GM19193 (cell line): ENCODE results near the gene PPP2R3B.
A peak's percentile ranks its signal among the peaks of the same experiment; 100 is the strongest.

Source experiments
- POLR2A ChIP-seq: IDR thresholded peaks from 4 replicates; pipeline ENCODE4 v1.6.1; 2011; ENCODE audit not compliant: insufficient read depth, insufficient read length; ENCODE audit errors: extremely low read depth

PPP2R3B gene

GRCh38 chrX:313546-313945 is 73.2 kb downstream of the PPP2R3B start:
- no peak for TF ChIP-seq POLR2A

DNA sequence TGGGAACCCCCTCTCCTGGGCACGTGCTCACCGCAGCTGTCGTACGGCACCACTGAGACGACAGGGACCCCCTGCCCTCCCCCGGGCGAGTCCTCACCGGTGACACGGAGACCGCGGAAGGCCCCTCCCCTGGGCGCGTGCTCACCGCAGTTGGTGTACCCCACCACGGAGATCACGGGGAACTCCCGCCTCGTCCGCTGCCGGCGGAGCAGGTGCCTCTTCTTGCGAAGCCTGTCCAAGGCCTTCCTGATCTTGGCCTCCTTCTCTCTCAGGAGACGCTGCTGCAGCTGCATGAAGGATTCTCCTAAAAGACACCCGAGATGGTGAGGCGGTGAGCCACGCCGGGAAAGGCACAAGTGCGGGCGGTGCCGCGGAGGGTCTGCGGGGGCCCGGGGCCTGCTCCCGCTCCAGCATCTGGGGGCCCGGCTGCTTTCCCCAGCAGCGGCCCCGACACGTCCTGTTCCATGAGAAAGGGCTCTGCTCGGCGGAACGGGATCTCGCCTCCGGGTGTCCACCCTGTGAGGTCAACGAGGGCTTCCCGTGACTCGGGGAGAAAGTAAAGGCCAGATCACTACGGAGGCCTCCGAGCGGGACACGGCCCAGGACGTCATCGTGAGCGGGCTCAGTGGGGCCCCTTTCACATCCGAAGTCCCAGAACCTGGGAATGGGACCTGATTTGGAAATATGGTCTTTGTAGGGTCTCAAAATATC is 73.9 kb downstream of the PPP2R3B start:
- TF ChIP-seq POLR2A, result no peak

DNA sequence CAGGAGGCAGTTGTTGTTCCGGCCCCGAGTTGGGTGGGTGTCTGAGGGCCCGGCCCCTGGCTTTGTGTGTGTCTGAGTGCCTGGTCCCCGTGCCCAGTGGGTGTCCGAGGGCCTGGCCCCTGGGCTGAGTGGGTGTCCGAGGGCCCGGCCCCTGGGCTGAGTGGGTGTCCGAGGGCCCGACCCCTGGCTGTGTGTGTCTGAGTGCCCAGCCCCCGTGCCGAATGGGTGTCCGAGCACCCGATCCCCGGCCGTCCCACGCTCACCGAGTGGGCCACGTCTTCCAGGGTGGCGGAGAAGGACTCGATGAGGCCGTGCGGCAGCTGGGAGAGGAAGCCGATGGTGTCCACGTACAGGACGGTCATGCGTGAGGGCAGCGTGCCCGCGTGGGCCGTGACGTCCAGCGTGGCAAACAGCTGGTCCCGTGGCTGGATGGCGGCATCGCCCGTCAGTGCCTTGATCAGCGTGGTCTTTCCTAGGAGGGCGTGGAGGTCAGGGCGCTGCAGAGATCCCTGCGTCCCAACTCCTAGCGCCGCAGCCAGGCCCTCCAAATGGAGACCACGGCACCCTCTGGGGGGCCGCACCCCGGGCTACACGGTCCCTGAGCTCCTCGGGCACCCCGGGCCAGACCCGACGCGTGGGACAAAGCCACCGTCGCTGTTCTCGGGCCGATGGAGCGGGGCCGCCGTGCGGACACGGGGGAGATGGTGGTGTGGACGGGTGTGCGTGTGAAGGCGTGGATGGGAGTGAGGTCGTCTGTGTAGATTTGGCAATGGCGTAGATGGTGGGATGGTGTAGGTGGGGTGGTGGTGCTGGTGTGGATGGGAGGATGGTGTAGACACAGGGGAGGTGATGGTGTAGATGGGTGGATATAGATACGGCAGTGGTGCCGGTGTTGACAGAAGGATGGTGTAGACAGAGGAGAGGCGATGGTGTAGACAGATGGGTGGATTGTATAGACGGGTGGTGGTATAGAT is 75.3 kb downstream of the PPP2R3B start:
- peak; percentile 13 for TF ChIP-seq POLR2A

- TF ChIP-seq POLR2A, result no peak
Observed at GRCh38 chrX:310621-311155, 76.0 kb downstream of the PPP2R3B start.

DNA sequence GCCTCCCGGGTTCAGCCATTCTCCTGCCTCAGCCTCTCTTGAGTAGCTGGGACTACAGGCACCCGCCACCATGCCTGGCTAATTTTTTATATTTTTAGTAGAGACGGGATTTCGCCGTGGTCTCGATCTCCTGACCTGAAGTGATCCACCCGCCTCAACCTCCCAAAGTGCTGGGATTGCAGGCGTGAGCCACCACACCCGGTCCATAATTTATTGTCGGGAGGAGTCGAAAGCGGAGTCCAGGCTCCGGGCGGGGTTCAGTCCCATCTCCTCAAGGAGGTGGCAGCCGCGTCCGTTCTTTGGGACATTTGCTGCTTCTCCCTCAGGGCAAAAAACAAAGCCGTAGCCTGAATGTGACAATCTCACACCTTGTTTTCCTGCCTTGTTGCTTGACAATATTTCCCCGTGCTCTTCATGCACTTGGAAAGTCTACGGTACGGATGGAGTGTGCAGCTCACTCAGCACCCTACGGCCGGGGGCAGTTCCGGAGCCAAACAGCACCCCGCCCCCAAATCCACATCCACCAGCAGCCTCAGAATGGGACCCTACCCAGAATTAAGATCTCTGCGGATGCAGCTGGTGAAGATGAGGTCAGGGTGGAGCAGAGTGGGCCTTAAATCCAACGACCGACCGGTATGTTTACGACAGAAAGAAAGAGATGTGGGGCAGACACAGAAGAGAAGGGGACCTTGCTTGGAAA is 77.7 kb downstream of the PPP2R3B start:
- TF ChIP-seq POLR2A, result no peak

- TF ChIP-seq POLR2A, result no peak
Observed at GRCh38 chrX:307261-308111, 79.2 kb downstream of the PPP2R3B start.

- no peak for TF ChIP-seq POLR2A
Observed at GRCh38 chrX:302975-303374, 83.7 kb downstream of the PPP2R3B start.

DNA sequence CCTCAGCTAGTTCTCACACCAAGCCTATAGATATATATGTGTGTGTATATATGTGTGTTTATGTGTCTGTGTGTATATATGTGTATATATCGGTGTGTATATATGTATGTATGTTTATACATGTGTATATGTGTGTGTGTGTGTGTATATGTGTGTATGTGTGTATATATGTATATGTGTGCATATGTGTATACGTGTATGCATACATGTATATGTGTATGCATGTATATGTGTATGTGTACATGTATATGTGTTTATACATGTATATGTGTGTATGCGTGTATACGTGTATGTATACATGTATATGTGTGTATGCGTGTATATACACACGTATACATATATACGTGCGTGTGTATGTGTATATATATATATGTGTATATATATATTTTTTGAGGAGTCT is 86.4 kb downstream of the PPP2R3B start:
- no peak for TF ChIP-seq POLR2A

- no peak for TF ChIP-seq POLR2A
Observed at GRCh38 chrX:298993-299392, 87.7 kb downstream of the PPP2R3B start.

DNA sequence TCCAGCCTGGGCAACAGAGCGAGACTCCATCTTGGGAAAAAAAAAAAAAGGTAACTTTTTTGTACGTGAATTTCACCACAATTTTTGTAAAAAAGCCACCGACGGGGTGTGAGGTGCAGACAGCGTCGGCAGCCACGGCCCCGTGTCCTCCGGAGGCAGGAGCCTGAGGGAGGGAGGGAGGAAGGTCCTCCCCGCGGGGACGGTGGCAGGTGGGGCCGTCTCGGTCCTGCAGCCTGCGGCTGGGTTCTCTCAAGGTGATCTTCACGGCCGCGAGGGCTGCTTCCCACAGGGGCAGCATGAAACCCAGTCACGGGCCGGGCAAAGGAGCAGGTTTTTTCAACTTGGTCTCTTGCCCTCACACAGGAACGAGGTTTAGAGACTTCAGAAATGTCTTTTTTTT is 91.6 kb downstream of the PPP2R3B start:
- TF ChIP-seq POLR2A, result no peak

- TF ChIP-seq POLR2A, result no peak
Observed at GRCh38 chrX:292900-293897, 93.5 kb downstream of the PPP2R3B start.

GRCh38 chrX:291411-291901 is 95.3 kb downstream of the PPP2R3B start:
- TF ChIP-seq POLR2A, result no peak

DNA sequence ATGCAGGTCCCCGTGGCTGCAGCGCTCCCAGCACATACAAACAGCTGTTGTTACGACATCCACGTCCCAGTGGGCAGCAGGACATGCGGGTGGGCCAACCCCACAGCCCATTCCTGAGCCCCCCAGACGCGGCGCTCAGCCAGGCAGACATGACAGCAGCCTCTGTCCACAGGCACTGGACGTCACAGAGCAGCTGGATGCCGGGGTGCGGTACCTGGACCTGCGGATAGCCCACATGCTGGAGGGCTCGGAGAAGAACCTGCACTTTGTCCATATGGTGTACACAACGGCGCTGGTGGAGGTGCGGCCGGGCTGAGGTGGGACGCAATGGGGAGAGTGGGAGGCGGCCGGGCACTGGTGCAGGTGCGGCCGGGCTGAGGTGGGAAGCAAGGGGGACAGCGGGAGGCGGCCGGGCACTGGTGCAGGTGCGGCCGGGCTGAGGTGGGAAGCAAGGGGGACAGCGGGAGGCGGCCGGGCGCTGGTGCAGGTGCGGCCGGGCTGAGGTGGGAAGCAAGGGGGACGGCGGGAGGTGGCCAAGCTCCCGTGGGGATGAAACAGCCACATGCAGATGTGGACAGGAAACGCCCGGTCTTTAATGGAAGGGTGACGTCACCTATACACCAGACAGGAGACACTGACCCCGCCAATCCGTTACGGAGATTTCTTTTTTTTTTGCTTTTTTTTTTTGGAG is 96.1 kb downstream of the PPP2R3B start:
- TF ChIP-seq POLR2A, result no peak

GRCh38 chrX:288561-288991 is 98.1 kb downstream of the PPP2R3B start:
- no peak for TF ChIP-seq POLR2A
